Frontal cortex (tissue), 4 donors: ENCODE data around the gene ANKRD28. TPM values are rescaled to one million over a fixed set of nuclear protein-coding genes. Genes with fewer than 3 reads are reported as not detected.
A peak's percentile ranks its signal among the peaks of the same experiment; 100 is the strongest.
"Not testable (repeated sequence)": the region's sequence is repeated elsewhere in the genome, so short reads cannot be mapped to it uniquely, and the experiment has no call there.

ENCODE experiments used
- DNase-seq, 2 donors: peaks; one replicate each; pipeline ENCODE4 v3.0.0; 2012; ENCODE audit warnings: low spot score in 2 of 2
- FAIRE-seq: peaks from 2 replicates; lab custom pipeline; 2012; peaks lifted over from hg19 to GRCh38; lab: Jason Lieb, UNC
- total RNA-seq: library from RNA; depleted of rRNA; stranded (reverse); fragments of >200 nt; gene quantifications from one replicate; pipeline ENCODE4 v1.2.3, GENCODE V29; 2014
- donor health status: control.
- donor health status: control.
- donor health status: control.

The ANKRD28 gene
- 84.8 TPM for total RNA-seq

- FAIRE-seq (no peak), DNase-seq (peak; percentile 4 to 5)
Measured at GRCh38 chr3:15797642-15798303, at the start of gene ANKRD28. TSS of gene ANKRD28 (minus strand) at chr3:15797979. CDS start at chr3:15796521, 1,458 bp downstream.

DNA sequence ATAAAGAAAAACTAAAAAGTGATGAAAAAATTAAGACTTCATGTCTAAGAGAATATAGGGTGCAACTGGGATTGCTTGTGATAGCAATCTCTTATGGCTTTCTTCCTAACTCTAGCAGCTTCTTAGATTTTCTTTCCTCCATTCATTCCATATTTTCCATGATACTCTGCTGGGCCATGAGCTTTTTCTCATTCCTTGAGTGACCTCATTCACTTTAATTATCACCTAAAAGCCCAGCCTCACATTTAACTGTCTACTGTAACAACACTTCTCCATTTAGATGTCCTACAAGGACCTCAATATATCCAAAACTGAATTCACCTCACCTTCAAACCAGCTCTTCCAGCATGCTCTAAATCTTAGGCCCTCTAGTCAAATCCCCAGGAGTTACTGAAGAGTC lies 49.5 kb upstream of the ANKRD28 start:
- DNase-seq (no peak), FAIRE-seq (no peak)

DNA sequence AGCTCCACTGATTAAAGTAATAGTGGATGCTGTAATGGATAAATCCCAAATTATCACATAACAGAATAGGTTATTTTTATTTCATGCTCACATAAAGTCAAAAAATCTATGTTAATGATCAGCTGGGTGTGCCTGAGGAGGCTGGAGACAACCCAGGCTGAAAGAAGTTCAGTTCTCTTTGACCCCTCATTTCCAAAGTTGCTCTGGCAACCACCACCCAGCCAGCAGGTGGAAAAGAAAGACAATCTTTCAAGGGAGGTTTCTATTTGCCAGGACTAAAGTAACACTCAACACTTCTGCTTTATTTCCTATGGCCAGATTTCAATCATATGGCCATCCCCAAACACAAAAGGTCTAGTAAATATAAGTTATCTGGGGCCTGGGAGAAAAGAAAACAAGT lies 48.8 kb upstream of the ANKRD28 start:
- no peak for FAIRE-seq
- no peak for DNase-seq

DNA sequence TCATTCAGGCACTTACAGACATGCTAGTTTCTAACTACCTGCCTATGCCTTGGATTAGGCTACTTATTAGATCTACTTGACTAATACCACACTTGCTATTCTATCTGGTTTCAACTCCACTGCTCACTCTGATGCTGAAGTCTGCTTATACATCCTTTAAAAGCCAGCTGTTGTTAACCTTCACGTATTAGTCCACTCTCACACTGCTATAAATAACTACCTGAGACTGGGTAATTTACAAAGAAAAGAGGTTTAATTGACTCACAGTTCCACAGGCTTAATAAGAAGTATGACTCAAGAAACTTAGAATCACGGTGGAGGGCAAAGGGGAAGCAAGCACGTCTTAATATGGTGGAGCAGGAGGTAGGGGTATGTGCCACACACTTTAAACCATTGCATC lies 47.7 kb upstream of the ANKRD28 start:
- DNase-seq (no peak), FAIRE-seq (no peak)

DNA sequence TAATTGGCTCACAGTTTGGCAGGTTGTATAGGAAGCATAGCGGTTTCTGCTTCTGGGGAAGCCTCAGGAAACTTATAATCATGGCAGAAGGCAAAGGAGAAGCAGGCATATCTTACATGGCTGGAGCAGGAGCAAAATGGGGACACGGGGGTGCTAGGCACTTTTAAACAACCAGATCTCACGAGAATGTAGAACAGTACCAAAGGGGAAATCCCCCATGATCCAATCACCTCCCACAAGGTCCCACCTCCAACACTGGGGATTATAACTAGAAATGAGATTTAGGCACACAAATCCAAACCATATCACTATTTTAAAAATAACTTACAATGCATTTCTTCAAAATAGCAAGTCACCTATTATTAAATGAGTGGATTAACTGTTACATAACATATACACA lies 47.1 kb upstream of the ANKRD28 start:
- FAIRE-seq = no peak

GRCh38 chr3:15841091-15841973 lies 43.6 kb upstream of the ANKRD28 start:
- FAIRE-seq, DNase-seq: not testable (repeated sequence)

More for the DNA sequence above, 47.1 kb upstream of the ANKRD28 start:
- no peak for DNase-seq

GRCh38 chr3:15839568-15839967 lies 41.8 kb upstream of the ANKRD28 start:
- FAIRE-seq (no peak), DNase-seq (no peak)

GRCh38 chr3:15831927-15832326 lies 34.1 kb upstream of the ANKRD28 start:
- DNase-seq = no peak
- no peak for FAIRE-seq

- no peak for DNase-seq
- FAIRE-seq = no peak
Measured at GRCh38 chr3:15825016-15825415, 27.2 kb upstream of the ANKRD28 start.

- DNase-seq = no peak
- FAIRE-seq = no peak
Measured at GRCh38 chr3:15823092-15823491, 25.3 kb upstream of the ANKRD28 start.

DNA sequence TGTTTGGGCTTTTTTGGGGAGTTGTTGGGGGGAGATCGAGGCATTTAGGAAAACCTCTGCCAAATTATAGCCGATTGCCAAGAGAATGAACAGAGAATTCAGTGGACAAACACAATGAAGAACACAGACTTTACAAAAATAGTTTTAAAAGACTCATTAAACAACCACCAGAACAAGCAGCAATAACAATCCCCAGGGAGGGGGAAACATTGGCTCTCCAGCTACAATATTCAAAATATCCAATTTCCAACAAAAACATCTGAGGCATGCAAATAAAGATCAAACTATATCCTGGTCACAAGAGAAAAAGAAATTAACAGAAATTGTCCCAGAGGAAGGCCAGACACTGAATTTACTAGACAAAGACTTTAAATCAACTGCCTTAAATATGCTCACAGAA lies 24.5 kb upstream of the ANKRD28 start:
- DNase-seq (no peak), FAIRE-seq (no peak)

- FAIRE-seq = no peak
- DNase-seq = no peak
Measured at GRCh38 chr3:15820911-15821310, 23.1 kb upstream of the ANKRD28 start.

- no peak for DNase-seq
- FAIRE-seq = no peak
Measured at GRCh38 chr3:15819576-15819975, 21.8 kb upstream of the ANKRD28 start.

DNA sequence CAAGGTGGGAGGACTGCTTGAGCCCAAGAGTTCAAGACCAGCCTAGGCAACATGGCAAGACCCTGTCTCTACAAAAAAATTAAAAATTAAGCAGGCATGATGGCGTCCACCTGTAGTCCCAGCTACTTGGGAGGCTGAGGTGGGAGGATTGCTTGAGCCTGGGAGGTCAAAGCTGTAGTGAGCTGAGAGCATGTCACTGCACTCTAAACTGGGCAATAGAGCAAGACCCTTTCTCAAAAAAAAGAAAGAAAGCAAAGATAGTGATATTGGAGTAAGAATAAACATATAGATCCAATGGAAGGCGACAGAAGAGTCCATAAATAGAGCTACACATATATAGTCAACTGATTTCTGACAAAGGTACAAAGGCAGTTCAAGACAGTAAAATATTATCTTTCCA lies 21.3 kb upstream of the ANKRD28 start:
- DNase-seq = no peak
- FAIRE-seq = no peak

- DNase-seq (peak; percentile 5 to 19), FAIRE-seq (peak; percentile 95)
Measured at GRCh38 chr3:15815696-15816095, 17.9 kb upstream of the ANKRD28 start.

DNA sequence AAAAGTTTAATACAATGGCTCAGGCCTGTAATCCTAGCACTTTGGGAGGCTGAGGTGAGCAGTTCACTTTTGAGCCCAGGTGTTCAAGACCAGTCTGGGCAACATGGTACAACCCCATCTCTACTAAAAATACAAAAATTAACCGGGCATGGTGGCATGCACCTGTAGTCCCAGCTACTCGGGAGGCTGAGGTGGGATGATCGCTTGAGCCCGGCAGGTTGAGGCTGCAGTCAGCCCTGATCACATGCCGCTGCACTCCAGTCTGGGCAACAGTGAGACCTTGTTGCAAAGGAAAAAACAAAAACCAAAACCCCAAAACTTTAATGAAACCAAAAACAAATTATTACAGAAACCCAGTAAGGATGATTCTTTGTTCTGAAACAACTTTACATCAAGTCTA lies 15.3 kb upstream of the ANKRD28 start:
- FAIRE-seq = not testable (repeated sequence)

DNA sequence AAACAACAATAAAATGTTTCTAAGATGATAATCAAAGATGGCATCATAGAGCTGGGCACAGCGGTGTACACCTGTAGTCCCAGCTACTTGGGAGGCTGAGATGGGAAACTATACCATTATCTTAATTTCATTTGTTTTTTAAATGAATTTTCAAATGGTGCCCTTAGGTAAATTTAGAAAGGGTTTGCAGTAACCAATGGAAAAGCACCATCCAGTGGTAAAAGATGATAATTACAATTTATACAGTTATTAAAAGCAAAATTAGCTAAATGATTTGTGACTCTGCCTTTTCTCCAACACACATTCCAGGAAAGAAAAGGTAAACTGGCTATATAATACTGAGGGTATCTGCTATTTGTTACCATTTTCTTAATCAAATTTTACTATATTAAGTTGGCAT lies 14.4 kb upstream of the ANKRD28 start:
- peak; percentile 51 for FAIRE-seq
- DNase-seq = no peak

More for the DNA sequence above, 15.3 kb upstream of the ANKRD28 start:
- DNase-seq = not testable (repeated sequence)

DNA sequence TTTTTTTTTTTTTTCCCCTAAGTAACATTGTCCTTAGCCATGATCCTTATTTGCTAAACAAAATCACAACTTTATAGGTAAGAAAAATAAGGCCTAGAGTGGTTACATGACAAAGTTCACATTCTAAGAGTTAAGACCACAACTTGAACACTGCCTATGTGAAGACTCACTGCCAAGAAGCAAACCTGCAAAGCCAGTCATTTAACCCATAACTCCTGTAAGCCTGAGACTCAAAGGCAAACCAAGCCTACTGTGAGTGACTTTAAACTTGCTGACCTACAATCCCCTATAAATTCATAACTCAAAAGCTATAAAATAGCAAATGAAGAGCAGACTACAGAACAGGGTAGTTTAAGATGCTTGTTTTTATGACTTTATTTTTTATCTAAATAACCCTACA lies 12.9 kb upstream of the ANKRD28 start:
- DNase-seq = no peak
- no peak for FAIRE-seq

DNA sequence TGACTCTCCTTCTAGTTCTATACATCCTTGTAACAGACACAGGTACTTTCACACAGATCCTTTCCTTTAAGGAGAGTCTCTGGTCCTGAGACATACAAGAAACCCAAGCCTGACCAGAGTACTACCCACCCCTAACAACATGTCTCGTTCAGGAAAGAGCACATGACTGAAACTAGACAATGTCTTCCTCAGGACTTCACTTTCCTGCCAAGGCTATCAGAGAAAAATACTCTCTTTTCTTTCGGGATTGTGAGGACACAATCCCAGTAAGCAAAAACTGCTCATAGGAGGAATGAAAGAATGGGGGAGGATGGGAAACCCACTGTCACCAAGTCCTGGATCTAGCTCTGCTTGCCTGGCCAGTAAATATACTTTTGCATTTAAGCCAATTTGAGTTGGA lies 11.5 kb upstream of the ANKRD28 start:
- FAIRE-seq (no peak), DNase-seq (no peak)

DNA sequence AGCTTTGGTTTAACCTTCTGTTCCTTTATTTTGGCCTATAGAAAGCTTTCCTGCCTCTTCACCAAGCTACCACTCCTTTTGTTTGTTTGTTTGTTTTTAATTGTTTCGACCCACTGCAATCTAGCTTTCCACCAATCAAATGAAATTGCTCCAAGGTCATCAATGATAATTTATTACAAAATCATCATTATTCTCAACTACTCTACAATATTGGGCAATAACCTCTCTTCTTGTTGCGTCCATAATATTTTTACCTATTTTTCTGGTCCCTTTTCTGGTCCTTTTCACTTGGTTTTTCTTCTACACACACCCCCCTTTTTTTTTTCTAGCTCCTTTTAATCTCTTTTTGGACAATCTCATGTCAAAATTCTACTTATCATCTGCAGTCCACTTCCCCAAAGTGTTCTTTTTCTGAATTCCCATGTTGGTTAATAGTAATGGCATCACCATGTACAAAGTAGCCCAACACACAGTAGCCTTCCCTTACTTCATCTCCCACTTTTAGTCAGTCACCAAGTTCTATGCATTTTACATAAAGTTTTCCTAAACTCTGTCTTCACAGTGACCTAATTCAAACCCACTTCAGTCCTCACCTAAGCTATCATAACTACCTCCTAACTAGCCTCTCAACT lies 11.0 kb upstream of the ANKRD28 start:
- FAIRE-seq = no peak
- DNase-seq = no peak

DNA sequence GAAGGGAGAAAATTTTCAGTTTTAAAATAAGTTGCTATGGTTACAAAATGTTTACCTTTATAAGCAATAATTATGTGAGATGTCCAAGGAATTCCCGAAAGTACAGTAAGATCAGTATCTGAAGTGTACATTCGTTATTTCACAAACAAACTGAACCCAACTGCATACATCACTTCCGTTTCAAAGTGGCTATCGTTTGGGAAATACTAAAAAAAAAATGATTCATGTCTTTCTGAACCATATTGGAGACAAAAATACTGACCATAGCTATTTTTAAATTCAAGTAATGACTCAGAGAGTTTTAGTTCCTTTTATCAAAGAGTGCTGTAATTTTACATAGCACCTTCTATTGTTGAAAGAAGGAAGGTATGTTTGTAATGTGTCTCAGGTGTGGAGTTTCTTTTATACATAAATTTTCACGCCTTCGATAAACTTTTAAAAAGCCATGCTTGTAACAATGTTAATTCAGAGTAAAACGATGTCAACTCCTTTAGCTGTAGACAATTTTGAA lies 8.0 kb upstream of the ANKRD28 start:
- DNase-seq = no peak
- no peak for FAIRE-seq
